SK-MEL-5 (cell line): ENCODE results near the gene PIWIL4. TPM values are rescaled to one million over a fixed set of nuclear protein-coding genes. Genes with fewer than 3 reads are reported as not detected.
A peak's percentile ranks its signal among the peaks of the same experiment; 100 is the strongest.

Experiments
- DNase-seq: peaks from one replicate; pipeline ENCODE4 v3.0.0-alpha.2; 2016; ENCODE audit warnings: low read depth, low spot score
- in situ Hi-C: cut with HindIII; loops from 2 replicates; pipeline ENCODE4 v1.10.0; 2016; ENCODE audit warnings: low sequenced_read_pairs, high pct_unique_total_duplicates, low pct_unique_long_range_greater_than_20kb
- polyA plus RNA-seq, 2 experiments: library from polyadenylated mRNA; depleted of rRNA; stranded (reverse); fragments of >200 nt; gene quantifications; 2 replicates each; pipeline ENCODE4 v1.2.3, GENCODE V29; 2015
- total RNA-seq: library from RNA; depleted of rRNA; stranded (reverse); fragments of >200 nt; shearing (Covaris generic); gene quantifications from 2 replicates; pipeline ENCODE4 v1.2.3, GENCODE V29; 2014; rRNA removed

Gene PIWIL4
- total RNA-seq: 0.16 TPM in 1 of 2 replicates, not detected in the other
- 0.14 TPM in 2 replicates for polyA plus RNA-seq (2015; cell fraction: cytosol; rRNA removed)
- not detected in 2 replicates for polyA plus RNA-seq (2015; cell fraction: nucleus; rRNA removed)

DNA sequence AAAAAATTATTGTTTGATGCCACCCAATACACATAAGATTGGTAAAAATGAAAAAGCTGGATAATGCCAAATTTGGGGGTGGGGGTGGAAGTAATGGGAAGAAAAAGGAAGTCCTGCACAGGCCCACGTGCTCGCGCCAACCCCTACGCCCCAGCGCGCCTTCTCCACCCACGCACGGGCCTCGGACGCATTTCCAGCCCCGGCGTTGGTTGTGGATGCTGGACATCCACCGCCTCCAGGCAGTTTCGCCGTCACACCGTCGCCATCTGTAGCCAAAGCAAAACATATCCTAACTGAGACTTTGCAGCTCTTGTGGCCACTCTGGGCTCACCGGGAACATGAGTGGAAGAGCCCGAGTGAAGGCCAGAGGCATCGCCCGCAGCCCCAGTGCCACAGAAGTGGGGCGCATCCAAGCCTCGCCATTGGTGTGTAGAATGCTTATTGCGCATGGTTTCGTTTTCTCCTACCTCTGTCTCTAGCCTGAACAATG is at the start of gene PIWIL4:
PIWIL4 (plus strand) TSS at position 188 of the 490 bp plus-strand sequence; CDS start at position 339, 151 bp downstream.
- DNase-seq: no peak
- in situ Hi-C loops: no loop called here

DNA sequence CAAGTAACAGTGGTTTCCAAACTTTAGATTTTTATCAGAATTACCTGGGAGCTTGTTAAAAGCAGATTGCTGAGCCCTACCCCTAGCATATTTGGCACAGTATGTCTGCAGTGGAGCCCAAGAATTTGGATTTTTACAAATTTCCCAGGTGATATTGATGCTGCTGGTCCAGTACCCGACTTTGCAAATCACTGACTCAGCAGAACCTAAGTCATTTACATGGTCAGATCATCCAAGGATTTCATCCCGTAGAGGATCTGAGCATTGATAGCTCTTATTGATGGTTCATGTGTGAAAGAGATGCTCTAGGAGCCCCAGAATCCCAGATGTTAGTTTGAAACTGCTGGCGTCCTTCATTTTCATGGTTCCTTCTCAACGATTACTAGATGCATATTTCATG is 48.9 kb upstream of the PIWIL4 start:
- in situ Hi-C loops: no loop called here
- no peak for DNase-seq

DNA sequence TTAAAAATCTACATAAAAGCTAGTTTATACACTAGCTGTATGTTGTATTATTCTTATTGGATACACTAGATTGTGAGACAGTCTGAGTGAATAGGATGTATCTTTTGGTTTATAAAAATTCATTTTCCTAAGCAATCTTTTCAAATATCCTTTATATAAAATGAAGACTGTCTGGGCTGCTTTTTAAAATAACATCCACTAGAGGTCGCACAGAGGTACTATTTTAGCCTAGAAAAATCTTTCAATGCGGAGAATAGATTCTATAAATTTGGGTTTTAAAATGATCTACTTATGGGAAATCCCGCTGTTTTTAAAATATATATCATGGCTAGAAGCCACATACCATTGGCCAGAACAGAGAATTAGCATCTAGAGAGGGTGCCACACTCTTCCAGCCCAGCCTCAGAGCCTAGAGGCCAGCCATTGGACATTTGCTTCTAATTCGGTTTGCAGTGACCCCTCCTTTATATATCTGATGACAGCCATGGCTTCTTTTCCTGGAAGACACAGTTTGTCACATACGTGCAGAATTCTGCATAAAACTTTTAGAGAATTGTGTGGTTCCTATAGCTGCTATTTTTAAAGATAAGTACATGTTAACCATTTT is 47.6 kb upstream of the PIWIL4 start:
- DNase-seq: peak; percentile 48
- in situ Hi-C loops: no loop called here

DNA sequence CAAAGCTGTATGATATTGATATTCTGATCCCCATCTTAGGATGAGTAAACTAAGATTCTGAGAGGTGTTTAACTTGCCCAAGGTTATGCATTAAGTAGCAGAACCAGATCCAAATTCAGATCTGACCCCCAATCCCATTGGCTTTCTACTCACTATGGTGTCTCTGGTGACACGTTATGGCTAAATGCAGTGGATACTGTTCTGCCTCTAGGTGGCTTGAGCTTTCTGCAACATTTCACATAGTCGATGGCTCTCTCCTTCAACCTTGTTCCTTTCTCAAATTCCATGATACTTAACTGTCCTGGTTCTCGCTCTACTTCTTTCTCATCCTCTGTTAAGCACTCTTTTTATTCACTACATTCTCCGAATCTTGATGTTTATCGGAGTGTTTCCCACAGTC is 45.5 kb upstream of the PIWIL4 start:
- DNase-seq: peak; percentile 60
- in situ Hi-C loops: no loop called here

DNA sequence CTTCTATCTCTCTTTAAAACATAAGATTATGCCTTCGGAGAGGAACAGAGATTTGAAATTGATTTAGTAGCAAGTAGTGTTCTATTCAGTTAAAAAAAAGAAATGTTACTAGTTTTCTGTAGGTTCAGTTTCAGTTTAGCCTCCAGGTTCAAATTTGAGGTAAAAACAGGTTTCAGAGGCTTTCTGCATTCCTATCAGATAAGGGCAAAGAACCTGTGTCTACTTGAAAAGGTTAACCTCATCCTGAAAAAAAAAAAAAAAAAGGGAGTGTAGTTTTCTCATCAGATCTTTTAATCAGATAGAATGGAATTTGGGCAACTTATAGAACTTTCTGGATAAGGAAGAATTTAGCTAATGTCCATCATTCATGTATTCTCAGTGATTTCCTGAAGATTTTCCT is 42.8 kb upstream of the PIWIL4 start:
- no peak for DNase-seq
- in situ Hi-C loops: no loop called here

DNA sequence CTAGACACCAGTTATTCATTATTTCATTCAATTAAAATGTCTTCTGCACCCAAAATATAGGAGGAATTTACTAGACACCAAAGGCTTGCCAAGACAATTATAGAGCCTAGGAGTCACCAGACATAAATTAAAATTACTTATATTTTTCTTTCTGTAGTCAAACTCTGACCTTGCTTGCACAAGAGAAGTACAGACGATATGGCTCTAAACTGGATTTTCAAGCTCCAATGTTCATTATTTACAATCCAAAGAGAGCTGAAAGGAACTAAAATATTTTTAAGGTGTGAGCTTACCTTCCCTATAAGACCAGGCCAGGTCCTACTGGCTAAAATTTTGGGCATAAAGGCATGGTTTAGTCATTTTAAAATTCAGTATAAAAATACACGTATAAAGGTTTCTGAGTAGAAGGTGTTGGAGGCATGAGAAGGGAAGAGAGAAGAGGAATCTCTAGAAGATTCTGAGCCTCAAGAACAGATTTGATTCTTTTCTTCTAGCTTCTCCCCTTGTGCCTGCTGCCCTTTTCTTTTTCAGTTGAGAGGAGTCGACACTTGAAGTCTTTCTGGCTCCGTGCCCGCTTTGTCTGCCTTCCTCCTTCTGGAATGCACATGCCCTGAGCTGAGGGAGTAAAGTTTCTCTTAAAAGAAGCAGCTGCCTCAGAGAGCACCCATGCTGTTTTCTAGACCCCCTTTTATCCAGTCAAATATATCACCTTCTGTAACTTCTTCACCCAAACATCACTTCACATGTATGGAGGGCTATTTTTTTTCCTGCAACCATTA is 41.4 kb upstream of the PIWIL4 start:
- peak; percentile 60 for DNase-seq
- in situ Hi-C loops: no loop called here

DNA sequence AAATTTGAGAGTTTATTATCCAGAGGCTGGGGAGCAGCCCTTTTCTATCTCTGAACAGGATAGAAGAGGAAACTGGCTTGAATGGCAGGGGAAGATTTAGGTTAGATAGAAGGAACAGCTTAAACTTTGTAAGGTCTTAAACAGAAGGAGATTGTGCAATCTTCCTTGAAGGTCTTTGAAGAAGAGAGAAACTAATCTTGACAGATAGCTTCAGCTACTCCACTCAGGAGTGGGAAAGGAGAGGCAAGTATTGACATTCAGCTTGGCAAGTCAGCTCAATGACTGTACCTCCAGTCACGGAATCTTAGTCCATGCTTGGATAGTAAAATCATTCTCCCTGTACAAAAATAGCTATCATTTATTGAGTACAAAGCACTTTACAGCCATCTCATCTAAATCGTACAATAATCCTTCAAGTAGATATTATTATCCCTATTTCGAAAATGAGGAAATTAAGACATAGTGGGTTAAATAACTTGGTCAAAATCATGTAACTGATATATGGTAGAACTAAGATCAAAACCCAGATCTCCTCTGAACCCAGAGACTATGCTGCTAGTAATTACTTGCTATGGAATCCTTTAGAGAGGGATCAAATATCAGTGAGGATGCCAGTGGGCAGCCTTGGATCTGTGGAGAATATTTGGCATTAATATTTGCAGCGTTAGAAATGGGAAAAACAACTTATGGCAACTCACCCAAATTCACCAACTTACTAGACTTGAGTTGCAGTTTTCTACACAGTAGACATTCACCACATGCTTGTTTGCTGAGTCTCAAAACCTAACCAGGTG is 40.3 kb upstream of the PIWIL4 start:
- no peak for DNase-seq
- in situ Hi-C loops: no loop called here

DNA sequence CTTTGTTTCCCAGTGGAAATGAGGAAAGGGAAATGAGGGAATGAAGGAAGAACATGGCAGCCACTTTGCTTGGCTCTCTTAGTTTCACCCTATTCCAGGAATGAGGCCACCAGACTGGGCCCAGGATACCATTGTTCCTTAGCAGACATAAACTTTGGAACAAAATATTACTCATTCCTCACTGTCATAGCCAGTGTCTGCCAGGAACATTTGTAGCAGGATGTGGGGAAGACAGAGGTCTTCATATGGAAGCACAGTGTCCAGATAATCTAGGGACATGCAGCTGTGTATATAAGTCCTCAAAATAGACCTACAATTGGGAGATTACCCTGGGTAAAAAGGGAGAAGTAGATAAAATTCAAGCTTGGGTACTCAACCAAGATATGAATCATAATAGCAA is 38.6 kb upstream of the PIWIL4 start:
- in situ Hi-C loops: no loop called here
- DNase-seq: no peak

DNA sequence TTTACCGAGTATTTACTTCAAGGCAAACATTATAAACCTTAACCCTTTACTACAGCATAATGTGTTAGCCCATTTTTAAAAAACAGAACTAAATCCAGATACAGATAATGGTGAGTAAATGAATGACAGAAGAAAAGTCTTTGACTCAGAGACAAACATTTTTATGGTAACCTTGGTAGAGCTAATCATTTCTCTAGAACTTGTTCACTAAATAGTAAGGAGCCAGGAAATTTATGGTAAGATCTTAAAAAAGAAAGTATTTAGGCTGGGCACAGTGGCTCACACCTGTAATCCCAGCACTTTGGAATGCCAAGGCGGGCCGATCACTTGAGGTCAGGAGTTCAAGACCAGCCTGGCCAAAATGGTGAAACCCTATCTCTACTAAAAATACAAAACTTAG is 35.0 kb upstream of the PIWIL4 start:
- in situ Hi-C loops: no loop called here
- DNase-seq: no peak

DNA sequence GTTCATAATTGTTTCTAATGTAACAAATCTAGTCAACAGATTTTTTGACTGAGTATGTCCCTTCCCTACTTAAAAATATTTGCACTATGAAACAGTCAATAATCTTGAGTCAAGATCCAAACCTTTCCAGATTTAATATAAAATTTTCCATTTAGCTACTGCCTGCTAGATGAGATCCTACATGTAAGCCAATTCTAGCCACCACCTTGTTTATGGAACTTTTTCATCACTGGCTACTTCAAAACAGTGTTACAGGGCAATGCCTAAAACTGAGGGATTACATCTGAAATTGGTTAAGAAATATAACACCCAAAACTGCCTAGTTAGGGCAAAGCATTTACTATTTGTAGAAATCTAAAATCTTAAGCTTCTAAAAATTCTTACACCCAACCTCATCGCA is 34.0 kb upstream of the PIWIL4 start:
- DNase-seq: no peak
- in situ Hi-C loops: no loop called here

DNA sequence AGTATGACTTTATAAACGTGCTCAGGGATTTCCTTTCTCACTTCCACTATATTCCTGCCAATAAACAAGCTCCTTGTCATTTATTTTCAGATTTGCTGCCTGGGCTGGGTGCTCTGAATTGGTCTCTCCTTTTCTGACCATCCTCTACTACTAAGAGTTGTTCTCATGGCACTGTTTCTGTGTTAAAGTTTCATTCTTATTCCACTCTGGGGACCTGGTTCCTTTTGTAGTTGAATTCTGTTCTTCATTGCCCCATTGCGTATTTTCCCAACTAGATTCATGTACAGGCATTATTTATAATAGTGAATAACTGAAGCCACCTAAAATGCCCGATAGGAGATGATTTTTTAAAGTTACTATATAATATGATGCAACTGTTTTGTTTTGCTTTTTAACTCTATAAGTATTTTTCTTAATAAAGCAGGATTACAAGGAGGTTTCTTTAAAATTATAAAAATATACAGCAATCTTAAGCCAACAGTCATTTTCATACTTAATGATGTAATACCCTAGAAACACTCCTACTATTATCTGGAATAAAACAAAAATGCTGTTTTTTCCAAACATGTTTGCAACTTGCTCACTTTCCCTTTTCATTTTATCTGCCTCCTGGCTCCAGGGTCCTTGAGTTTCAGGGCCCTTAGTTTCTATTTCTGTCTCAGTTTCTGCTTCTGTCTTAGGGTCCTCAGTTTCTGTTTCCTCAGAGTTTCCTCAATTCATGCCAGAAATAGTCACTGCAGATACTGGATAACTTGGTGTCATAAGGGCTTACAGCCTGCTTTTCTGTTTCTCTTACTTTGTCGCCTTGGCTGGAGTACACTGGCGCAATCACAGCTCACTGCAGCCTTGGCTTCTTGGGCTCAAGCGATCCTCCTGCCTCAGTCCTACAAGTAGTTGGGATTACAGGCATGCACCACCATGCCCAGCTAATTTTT is 33.2 kb upstream of the PIWIL4 start:
- in situ Hi-C loops: no loop called here
- no peak for DNase-seq

DNA sequence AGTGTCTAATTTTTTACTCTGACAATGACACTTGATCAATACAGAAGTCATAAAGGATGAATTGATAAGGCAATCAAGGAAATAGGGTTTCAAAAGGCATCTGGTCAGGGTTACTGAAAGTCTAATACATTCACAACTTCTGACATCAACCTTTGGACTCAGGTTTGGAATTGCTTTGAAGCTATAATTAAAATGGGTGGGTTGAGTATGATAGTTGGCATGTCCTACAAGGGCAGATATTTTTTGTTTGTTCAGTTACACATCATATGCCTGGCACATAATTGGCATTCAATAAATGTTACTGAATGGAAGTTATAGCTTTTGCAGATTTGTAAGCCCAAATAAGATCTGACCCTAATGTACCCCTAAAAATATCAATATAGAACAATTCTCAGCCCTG is 30.8 kb upstream of the PIWIL4 start:
- in situ Hi-C loops: no loop called here
- DNase-seq: no peak

DNA sequence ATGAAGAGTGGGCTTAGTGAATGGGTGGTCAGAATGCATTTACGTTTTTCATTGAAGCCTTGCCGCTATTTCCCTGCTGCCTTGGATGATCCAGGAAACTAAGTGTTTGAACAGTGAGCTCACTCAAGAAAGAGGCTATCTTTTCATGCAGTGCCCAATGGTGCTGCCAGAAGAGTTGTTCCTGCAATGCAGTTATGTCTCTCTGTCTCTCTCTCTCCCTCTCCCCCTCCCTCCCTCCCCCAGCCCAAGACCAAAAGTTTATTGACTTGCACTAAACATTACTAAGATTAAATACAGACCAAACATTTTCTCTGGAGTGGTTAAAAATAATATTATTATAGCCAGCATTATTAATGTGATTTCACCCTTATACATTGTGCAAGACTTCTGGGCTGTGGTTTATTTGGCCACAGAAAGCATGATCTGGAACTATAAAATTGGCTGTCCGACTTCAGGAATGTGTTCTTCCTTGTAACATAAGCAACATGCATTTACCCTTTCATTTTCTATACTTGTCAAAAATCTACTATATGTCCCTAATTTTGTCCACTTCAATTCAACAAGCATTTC is 30.1 kb upstream of the PIWIL4 start:
- DNase-seq: no peak

DNA sequence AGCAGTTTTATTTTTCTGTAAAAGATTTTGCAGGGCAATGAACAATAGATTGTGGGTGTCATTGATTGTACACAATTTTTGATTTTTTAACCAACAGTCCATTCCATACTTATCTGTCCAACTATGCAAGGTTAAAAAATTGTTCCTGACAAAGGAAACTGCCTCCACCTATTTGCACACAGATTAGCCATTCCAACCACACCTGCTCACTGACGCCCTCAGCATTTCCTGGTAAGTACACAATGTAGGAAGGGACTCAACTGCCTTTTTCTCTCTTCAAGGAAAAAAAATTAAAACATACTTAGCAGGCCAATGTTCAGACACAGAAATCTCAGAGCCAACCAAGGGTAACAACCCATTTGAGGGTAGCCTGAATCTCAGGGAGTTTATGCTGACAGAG is 27.7 kb upstream of the PIWIL4 start:
- in situ Hi-C loops: no loop called here
- DNase-seq: no peak

More for the DNA sequence above, 30.1 kb upstream of the PIWIL4 start:
- in situ Hi-C loops: no loop called here

DNA sequence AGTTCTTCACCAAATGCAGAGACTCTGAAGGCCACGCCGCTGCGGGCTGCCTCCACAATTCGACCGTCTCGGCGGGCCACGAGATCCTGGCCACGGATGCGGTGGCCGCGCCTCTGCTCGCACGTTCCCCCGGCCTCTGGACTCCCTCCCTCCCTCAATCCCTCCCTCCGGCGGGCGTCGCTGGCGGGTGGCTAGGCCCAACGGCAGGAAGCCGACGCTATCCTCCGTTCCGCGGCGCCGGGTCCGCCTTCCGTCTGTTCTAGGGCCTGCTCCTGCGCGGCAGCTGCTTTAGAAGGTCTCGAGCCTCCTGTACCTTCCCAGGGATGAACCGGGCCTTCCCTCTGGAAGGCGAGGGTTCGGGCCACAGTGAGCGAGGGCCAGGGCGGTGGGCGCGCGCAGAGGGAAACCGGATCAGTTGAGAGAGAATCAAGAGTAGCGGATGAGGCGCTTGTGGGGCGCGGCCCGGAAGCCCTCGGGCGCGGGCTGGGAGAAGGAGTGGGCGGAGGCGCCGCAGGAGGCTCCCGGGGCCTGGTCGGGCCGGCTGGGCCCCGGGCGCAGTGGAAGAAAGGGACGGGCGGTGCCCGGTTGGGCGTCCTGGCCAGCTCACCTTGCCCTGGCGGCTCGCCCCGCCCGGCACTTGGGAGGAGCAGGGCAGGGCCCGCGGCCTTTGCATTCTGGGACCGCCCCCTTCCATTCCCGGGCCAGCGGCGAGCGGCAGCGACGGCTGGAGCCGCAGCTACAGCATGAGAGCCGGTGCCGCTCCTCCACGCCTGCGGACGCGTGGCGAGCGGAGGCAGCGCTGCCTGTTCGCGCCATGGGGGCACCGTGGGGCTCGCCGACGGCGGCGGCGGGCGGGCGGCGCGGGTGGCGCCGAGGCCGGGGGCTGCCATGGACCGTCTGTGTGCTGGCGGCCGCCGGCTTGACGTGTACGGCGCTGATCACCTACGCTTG is 23.2 kb upstream of the PIWIL4 start, which contains the start of gene FUT4:
FUT4 (plus strand) TSS at position 227 of the 951 bp plus-strand sequence; CDS start at position 440, 213 bp downstream.
- in situ Hi-C loops: no loop called here
- peak; percentile 21 for DNase-seq
